CD1c-positive myeloid dendritic cell (primary cell): ENCODE results near the gene FLAD1.

Experiments used
- DNase-seq: peaks from one replicate; pipeline ENCODE4 v3.0.0-alpha.2; 2016; ENCODE audit errors: extremely low spot score

FLAD1 gene

GRCh38 chr1:155004352-155005075, 21.4 kb downstream of the FLAD1 start:
- DNase-seq: no peak

GRCh38 chr1:155005076-155006011, 22.2 kb downstream of the FLAD1 start:
- DNase-seq: peak; percentile 31

- peak; percentile 54 for DNase-seq
Observed at GRCh38 chr1:155006601-155007101, 23.5 kb downstream of the FLAD1 start.

- no peak for DNase-seq
Observed at GRCh38 chr1:155007251-155007828, 24.2 kb downstream of the FLAD1 start.

GRCh38 chr1:155008015-155008941, 25.1 kb downstream of the FLAD1 start:
- peak; percentile 17 for DNase-seq

GRCh38 chr1:155009221-155009711, 26.1 kb downstream of the FLAD1 start:
- no peak for DNase-seq

GRCh38 chr1:155009742-155010141, 26.6 kb downstream of the FLAD1 start:
- no peak for DNase-seq

DNA sequence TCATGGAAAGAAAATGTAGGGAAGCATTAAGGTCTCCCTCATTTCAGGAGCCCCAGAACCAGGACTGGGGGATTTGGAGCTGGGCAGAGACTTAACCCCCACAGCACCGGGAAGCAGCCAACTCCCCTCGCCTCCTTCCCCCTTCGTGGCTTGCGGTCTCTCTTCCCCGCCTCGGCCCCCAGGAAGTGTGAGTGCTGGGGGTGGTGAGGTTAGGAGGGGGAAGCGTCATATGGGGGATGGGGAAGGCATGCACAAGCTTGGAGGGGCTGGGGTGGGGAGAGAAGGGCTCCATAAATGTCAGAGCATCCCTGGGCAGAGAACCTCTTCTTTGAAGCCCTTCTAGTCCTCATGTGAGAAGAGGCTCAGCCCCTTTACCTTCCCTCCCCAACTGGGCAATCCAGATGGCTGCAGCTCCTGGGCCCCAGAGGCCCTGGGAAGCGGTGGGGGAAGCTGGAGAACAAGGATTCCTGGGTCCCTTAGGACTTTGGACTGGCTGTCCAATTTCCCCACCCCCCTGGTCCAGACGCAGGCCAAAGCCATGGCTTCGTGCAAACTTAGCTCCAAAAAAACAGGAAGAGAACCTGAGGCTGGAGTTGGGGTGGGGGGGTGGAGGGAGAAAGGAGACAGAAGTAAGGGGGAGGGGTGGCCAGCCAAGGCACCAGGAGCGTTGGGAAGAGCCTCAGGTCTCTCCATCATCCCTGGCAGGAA, 27.2 kb downstream of the FLAD1 start:
- DNase-seq: peak; percentile 50

DNA sequence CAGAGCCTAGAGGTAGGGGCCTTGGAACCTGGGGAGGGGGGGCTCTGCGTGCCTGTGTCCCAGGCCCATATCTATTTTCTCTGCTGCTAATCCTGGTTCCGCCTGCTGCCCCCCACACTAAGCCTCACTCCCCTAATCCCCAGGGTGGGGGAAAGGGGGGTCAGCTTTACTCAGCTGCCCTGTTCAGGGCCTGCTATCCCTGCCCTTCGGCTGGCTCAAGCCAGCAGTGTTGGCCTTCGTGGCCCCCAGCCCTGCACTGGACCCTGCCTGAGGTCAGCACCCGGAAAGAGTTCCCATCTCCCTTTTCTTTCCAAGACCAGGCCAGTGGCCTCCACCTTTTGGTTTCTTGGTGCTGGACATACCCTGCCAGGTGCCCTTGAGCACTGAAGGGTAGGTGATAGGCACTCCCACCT, 27.9 kb downstream of the FLAD1 start:
- no peak for DNase-seq

- DNase-seq: no peak
Observed at GRCh38 chr1:155011437-155012025, 28.4 kb downstream of the FLAD1 start.

DNA sequence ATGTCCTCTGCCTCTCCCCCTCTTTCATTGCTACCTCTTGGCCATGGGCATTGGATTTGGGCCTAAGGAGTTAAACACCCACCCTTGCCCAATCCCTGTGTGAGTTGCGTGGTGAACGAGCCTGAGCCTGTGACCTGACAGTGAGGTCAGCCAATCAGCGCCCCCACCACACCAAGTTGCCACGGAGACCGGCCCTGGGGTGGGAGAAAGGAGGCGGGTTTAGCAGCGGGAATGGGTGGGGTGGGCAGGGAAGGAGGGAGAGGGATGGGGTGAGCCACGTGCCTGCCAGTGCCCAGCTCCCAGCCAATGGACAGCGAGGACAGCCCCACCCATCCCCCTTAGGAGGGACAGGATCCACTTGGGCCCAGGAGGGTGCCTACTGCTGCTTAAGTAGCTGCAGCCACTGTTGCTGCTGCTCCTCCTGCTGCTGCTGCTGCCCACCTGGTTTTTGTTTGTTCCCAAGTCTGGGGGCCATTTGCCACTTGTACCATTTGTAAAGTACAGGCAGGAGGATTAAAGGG, 28.9 kb downstream of the FLAD1 start:
- peak; percentile 71 for DNase-seq

- peak; percentile 51 for DNase-seq
Observed at GRCh38 chr1:155012776-155013602, 29.8 kb downstream of the FLAD1 start.

DNA sequence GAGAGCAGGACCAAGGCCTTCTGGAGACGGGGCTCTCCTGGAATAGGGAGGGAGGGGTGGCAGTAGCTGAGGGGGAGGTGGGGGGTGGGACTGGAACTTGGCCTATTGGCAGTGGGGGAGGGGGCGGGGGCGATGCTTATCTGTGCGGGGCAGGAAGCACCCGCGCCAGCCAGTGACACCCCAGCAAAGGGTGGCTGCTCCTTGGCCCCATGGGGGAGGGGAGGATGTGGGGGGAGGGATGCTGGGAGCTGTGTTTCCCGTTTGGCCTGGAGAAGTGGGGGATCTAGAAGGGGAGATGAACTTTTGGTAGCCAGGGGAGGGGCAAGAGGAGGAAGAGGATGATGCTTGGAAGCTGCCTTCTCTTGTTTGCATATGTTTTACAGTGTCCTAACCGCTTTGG, 30.5 kb downstream of the FLAD1 start:
- DNase-seq: no peak

DNA sequence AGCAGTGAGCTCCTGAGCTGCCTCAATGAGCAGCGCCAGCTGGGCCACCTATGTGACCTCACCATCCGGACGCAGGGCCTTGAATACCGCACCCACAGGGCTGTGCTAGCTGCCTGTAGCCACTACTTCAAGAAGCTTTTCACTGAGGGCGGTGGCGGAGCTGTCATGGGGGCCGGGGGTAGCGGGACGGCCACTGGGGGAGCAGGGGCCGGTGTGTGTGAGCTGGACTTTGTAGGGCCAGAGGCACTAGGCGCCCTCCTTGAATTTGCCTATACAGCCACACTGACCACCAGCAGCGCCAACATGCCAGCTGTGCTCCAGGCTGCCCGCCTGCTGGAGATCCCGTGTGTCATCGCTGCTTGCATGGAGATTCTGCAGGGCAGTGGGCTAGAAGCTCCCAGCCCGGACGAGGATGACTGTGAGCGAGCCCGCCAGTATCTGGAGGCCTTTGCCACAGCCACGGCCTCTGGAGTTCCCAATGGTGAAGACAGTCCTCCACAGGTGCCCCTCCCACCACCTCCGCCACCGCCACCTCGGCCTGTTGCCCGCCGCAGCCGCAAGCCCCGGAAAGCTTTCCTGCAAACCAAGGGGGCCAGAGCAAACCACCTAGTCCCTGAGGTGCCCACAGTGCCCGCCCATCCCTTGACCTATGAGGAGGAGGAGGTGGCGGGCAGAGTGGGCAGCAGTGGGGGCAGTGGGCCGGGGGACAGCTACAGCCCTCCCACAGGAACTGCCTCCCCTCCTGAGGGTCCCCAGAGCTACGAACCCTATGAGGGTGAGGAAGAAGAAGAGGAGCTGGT, 31.8 kb downstream of the FLAD1 start:
- DNase-seq: no peak

- DNase-seq: no peak
Observed at GRCh38 chr1:155015527-155016230, 32.5 kb downstream of the FLAD1 start.

GRCh38 chr1:155016231-155016831, 33.2 kb downstream of the FLAD1 start:
- DNase-seq: no peak
